Thyroid gland (tissue), 4 donors: ENCODE measurements around the gene THAP8.

Experiments used
- POLR2A ChIP-seq, 2 donors: fragments of 450-650 bp; IDR thresholded peaks; one replicate each; pipeline ENCODE4 v1.6.1; 2017; ENCODE audit warnings: antibody characterized with exemption in 2 of 2, mild to moderate bottlenecking in 2 of 2, moderate library complexity in 1 of 2
- TF ChIP-seq, protein P1 (sequence below), 6 experiments: fragments of 200-600 bp in 3 of 6; fragments of 450-650 bp in 3 of 6; sonication (generic) in 3 of 6; IDR thresholded peaks; one replicate each; pipeline ENCODE4 v1.5.1; 2016 to 2019; ENCODE audit warnings: antibody characterized with exemption in 6 of 6, mild to moderate bottlenecking in 2 of 6, inconsistent platforms in 1 of 6, moderate library complexity in 1 of 6

DNA sequence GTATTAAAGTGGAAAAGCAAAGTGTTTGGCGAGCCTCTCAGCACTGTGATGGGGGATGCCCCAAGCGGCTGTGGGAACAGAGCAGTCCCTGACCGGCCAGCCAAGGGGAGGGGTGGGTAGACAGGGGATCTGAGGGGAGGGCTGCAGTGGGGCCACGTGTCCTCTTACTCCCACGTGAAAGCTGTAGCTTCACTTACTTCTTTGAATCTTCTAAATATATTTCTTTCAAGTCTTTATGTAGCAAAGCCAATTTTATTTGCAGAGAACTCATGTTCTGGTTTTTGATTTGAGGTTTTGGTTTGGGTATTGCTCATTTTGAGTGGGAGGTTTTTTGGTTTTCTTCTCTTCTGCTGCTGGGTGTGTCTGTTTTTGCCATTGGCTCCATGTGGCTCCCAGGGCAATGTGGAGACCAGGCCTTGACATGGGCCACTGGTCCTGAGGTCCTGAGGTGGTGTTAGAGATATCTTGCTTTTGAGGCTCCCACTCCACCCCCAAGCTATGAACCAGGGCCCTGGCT is 39.1 kb upstream of the THAP8 start:
- no peak for TF ChIP-seq POLR2A (IDR thresholded peaks at IDR 0.05)
- TF ChIP-seq, protein P1, sequence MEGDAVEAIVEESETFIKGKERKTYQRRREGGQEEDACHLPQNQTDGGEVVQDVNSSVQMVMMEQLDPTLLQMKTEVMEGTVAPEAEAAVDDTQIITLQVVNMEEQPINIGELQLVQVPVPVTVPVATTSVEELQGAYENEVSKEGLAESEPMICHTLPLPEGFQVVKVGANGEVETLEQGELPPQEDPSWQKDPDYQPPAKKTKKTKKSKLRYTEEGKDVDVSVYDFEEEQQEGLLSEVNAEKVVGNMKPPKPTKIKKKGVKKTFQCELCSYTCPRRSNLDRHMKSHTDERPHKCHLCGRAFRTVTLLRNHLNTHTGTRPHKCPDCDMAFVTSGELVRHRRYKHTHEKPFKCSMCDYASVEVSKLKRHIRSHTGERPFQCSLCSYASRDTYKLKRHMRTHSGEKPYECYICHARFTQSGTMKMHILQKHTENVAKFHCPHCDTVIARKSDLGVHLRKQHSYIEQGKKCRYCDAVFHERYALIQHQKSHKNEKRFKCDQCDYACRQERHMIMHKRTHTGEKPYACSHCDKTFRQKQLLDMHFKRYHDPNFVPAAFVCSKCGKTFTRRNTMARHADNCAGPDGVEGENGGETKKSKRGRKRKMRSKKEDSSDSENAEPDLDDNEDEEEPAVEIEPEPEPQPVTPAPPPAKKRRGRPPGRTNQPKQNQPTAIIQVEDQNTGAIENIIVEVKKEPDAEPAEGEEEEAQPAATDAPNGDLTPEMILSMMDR (IDR thresholded peaks at IDR 0.05) = no peak
